ENCODE results near the gene ZNF776.
A peak's percentile ranks its signal among the peaks of the same experiment; 100 is the strongest.
"Not testable (repeated sequence)": the region's sequence is repeated elsewhere in the genome, so short reads cannot be mapped to it uniquely, and the experiment has no call there.

Gene ZNF776

DNA sequence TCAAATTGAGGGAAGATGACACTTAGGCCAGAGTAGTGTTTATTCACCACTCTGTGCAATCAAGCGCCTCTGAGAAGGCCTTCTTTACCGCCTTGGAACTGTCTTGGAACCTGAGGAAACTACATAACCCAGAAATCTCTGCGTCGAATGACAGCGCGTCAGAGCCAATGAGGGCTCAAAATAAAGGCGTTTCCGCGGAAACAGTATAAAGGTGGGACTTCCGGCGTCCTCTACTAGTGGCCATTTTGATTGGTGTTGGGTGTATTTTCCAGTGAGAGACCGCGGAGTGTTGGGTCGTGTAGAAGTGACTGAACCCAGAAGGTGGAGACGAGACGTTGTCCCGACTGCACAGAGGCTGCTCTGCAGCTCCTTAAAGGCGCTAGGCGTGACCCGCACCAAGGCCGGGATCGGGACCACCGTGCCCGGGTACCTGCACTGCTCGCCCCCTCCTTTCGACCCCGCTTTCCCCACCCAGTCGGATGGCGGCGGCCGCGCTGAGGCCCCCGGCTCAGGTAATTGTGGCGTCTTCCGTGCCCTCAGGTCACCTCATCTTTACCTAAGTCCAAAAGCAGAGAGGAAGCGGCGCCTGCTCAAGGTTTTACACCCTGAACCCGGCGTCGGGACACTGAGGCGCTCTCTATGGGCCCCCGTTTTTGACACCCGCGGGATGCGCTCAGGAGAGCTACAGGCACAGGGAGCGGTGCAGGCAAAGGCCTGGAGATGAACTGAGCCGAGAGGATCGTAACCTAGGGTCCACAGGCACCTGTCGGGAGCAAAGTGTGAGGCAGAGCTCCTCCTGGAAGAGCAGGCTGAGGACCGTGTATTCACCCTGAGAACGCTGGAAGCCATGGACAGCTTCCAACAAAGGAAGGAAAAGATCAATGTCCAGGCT, at the start of gene ZNF776:
ZNF776 (plus strand) TSS at position 236 of the 892 bp plus-strand sequence; CDS start at position 480, 244 bp downstream.
- DNase-seq = peak; percentile 89 to 92

GRCh38 chr19:57701625-57702024, 45.0 kb upstream of the ZNF776 start:
- no peak for DNase-seq

GRCh38 chr19:57706346-57706745, 40.3 kb upstream of the ZNF776 start:
- no peak for DNase-seq

DNA sequence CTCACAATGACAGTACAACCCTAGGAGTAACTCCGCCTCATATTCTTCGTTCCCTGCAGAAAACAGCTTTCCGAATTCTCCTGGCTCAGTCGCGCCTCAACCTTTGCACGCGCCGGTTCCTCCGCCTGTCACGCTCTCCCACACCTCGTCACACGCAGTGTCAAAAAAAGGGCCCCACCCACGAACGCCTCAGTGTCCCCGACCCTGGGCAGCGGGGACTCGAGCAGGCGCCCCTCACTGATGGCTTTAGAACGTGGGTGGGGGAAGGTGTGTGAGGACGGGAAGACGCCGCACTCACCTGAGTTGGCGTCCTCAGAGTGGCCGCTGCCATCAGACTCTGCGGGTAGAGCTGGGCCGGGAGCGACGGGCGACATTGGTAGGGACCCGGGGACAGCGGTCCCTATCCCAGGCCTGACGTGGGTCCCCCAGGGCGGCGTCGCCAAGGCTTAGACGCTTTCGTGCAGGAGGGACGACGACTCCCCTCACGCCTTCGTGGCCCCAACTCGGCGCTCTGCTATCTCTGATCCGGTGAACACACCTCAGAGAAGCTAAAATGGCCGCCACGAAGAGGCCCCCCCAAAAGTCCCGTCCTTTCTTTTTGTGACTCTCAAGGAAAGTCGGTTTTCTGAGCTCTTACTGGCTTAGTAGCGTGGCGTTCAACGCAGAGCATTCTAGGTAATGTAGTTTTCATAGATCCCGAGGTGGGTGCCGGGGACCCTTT, 37.8 kb upstream of the ZNF776 start, which contains the start of gene ZNF154:
ZNF154 (minus strand) TSS at position 564 of the 721 bp plus-strand sequence; CDS start at position 331, 233 bp downstream.
- peak; percentile 76 to 81 for DNase-seq

- no peak for DNase-seq
Measured at GRCh38 chr19:57709616-57710015, 37.0 kb upstream of the ZNF776 start.

DNA sequence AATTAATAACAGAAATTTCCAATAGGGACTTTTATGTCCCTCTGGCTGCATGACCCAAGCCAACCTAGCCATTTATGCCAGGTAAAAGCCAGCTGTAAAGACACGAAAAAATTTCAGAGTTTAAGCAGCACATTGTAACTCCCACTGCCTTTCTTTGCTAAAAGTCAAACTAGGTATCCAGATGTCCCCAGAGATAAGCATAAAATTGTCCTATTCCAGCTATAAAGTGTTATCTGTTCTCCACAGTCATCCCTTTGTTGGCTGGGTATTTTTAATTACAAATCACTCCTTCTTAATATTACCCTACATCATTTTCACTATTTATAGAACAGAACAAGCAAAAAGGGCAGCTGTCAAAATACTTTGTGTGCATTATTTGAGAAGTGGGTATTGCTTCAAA, 34.4 kb upstream of the ZNF776 start:
- DNase-seq = no peak

- no peak for DNase-seq
Measured at GRCh38 chr19:57719424-57719823, 27.2 kb upstream of the ZNF776 start.

GRCh38 chr19:57719901-57720519, 26.6 kb upstream of the ZNF776 start:
- DNase-seq = no peak

- no peak for DNase-seq
Measured at GRCh38 chr19:57720878-57721277, 25.7 kb upstream of the ZNF776 start.

- DNase-seq = peak; percentile 46 to 55
Measured at GRCh38 chr19:57738320-57738719, 8.3 kb upstream of the ZNF776 start.

- DNase-seq = not testable (repeated sequence)
Measured at GRCh38 chr19:57738770-57739169, 7.8 kb upstream of the ZNF776 start.

GRCh38 chr19:57747472-57747807, 825 bp downstream of the ZNF776 start:
- DNase-seq = no peak

DNA sequence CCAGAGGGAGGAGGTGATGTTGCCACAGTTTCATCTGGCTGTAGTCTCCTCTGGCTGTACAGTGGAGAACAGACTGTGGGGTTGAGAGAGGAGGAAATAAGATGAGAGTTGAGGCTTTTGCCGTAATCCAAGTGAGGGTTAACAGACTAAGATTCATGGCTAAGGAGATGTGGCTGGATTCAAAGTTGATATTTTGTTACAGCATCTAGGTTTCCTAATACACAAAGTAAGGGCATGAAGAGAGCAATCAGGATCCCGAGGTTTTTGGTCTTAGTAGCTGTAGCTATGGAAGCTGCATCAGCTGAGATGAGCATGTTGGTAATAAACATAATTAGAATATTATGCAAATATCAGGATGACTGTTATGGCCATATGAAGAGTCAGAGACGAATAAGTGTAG, 1.4 kb downstream of the ZNF776 start:
- no peak for DNase-seq

GRCh38 chr19:57754091-57754673, 7.6 kb downstream of the ZNF776 start:
- no peak for DNase-seq

GRCh38 chr19:57755031-57755430, 8.4 kb downstream of the ZNF776 start:
- no peak for DNase-seq

DNA sequence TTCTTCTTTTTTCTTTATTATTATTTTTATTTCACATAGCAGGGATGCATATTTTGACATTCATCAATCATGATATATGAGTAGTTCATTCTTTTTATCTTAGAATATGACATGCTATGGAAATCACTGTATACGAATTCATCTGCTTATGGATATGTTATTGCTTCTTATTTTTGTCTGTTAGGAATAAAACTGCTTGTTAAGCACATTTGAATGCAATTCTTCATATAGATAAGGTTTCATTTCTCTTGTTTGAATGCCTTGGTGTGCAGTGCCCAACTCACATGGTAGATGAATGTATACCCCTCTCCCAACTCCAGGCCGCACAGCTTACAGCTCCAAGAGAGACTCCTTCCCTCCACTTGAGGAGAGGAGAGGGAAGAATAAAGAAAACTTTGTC, 11.3 kb downstream of the ZNF776 start:
- no peak for DNase-seq

GRCh38 chr19:57759096-57759495, 12.5 kb downstream of the ZNF776 start:
- DNase-seq = no peak

DNA sequence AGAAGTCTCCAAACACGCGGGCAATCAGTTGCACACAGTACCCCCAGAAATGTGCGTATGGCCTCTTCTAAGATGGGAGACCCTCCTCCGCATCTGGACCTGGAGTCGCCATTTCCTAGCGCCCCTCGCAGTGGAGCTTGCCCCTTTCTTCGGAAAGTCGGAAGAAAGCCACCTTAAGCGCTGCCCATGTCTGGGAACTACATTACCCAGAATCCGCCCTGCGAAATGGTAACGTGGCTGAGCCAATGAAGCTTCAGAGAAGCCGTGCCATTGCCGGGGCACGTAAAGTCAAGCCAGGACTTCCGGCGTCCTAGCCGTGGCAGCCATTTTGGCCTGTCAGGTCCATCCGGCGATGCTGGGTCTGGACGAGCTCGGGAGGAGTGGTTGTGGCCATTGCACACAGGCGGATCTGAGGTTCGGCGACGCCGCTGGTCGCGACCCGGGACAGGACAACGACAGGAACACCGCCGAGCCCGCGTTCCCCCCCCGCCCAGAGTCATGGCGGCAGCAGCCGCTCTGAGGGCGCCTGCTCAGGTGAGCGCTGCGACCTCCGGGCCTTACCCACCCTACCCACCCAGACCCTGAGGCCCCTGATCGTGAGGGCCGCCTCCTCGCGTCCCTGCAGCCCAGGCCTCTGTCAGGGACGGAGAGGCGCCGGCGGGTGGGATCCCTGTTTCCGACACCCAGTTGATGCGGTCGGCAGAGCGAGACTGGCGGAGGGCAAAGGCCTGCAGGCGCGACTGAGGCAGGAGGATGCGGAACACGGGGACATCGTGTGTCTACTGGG, 22.9 kb downstream of the ZNF776 start, which contains the start of gene ZNF586:
ZNF586 (plus strand) TSS at position 332 of the 787 bp plus-strand sequence; CDS start at position 499, 167 bp downstream.
- DNase-seq = peak; percentile 90 to 91

DNA sequence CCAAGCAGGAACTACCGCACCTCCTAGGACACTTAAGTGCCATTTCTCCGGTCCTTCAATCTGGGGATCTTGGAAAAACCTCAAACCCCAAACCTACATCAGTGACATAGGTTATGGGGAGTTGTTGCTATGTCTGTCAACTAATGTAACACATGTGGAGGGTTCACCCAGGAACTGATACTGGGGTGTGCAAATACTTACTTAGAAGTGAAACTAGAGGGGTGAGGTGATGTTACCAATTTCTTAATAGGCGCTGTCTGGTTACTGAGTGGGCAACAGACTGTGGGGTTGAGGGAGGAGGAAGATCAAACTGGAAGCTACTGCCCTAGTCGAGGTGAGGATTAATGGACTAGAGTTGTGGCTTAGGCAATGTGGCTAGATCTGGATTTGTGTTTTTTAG, 24.8 kb downstream of the ZNF776 start:
- DNase-seq = no peak

GRCh38 chr19:57773488-57773887, 26.9 kb downstream of the ZNF776 start:
- DNase-seq = no peak

DNA sequence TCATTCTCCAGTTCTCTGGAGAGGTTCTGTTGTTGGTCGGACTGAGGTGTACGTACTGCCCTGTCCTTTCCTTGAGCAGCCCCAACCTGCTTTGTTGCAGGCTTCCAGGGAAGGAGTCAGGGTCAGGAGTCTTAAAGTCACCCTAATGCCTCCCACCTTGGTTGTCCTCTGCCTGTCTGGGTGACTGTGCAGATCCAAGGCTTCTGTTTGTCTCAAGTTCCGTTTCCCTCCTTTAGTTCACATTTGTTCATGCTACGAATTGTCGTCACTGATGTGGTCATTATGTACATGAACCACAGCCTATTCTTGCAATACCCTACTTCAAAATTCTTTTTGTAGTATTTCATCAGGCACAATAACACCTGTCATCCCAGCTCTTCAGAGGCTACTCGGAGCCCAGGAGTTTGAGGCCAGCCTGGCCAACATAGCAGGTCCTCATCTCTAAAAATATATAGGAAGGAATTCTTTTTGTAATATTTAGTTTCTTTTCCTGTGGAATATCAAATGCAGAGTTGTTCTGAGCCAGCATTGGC, 30.2 kb downstream of the ZNF776 start:
- DNase-seq = no peak

DNA sequence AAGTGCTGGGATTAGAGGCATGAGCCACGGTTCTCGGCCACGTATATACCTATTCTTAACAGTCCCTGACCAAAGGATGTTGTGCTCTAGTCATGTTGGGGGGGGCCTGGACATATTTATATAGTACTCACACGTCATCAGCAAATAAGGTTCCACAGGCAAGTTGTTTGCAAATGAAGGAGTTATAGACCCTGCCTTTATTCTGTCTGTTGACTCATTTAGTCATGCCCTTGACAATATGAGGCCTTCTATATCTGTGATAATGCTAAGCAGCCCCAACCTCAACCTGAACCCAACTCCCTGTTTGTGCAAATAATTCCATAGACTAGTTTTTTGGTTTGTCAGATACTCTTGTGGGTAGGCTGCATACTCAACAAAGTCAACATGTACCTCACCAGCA, 31.7 kb downstream of the ZNF776 start:
- no peak for DNase-seq
